Endothelial cell of umbilical vein (primary cell): Measurements from ENCODE around the gene RASSF5.

Experiments
- GATA2 ChIP-seq: IDR thresholded peaks from 2 replicates; pipeline ENCODE4 v1.7.0; 2011; ENCODE audit warnings: low read depth, mild to moderate bottlenecking, moderate library complexity, mixed read lengths, low read length; ENCODE audit not compliant: insufficient read length, insufficient read depth
- POLR2A ChIP-seq: IDR thresholded peaks from 2 replicates; pipeline ENCODE4 v1.6.1; 2012; ENCODE audit warnings: low read depth, mild to moderate bottlenecking, control low read depth, low read length
- POLR2AphosphoS5 ChIP-seq: IDR thresholded peaks from 2 replicates; pipeline ENCODE4 v1.6.1; 2012; ENCODE audit warnings: low read depth, mild to moderate bottlenecking, control low read depth, low read length, moderate library complexity; ENCODE audit not compliant: insufficient read depth
- TF ChIP-seq, protein P1 (sequence below), 2 donors: IDR thresholded peaks; 1 replicate in 1 of 2; 2 replicates in 1 of 2; pipeline ENCODE4 v1.5.1; 2011; ENCODE audit warnings: low read length in 2 of 2, mild to moderate bottlenecking in 2 of 2, moderate library complexity in 2 of 2, control low read depth in 1 of 2, inconsistent platforms in 1 of 2, low read depth in 1 of 2; ENCODE audit not compliant: insufficient read depth in 1 of 2; ENCODE audit errors: extremely low read depth in 1 of 2

DNA sequence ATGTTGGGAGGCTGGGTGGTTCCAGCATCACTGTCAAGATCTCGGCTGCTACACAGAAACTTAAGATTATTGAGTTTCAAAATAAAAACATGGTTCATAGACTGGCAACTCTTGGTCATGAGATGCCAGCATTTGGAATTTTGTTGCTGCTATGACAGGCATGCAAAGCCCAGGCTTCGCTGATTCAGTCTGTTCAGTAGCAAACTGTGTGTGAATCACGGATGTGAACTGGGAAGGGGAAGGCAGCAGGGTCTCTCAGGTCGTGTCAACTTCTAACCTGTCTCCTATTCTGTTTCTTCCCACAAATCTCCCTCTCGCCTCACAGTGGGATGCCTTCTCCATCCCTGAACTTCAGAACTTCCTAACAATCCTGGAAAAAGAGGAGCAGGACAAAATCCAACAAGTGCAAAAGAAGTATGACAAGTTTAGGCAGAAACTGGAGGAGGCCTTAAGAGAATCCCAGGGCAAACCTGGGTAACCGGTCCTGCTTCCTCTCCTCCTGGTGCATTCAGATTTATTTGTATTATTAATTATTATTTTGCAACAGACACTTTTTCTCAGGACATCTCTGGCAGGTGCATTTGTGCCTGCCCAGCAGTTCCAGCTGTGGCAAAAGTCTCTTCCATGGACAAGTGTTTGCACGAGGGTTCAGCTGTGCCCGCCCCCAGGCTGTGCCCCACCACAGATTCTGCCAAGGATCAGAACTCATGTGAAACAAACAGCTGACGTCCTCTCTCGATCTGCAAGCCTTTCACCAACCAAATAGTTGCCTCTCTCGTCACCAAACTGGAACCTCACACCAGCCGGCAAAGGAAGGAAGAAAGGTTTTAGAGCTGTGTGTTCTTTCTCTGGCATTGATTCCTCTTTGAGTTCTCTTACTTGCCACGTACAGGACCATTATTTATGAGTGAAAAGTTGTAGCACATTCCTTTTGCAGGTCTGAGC, 79.4 kb downstream of the RASSF5 start:
- TF ChIP-seq POLR2AphosphoS5 (no peak), POLR2A (no peak), GATA2 (no peak)
- TF ChIP-seq, protein P1, sequence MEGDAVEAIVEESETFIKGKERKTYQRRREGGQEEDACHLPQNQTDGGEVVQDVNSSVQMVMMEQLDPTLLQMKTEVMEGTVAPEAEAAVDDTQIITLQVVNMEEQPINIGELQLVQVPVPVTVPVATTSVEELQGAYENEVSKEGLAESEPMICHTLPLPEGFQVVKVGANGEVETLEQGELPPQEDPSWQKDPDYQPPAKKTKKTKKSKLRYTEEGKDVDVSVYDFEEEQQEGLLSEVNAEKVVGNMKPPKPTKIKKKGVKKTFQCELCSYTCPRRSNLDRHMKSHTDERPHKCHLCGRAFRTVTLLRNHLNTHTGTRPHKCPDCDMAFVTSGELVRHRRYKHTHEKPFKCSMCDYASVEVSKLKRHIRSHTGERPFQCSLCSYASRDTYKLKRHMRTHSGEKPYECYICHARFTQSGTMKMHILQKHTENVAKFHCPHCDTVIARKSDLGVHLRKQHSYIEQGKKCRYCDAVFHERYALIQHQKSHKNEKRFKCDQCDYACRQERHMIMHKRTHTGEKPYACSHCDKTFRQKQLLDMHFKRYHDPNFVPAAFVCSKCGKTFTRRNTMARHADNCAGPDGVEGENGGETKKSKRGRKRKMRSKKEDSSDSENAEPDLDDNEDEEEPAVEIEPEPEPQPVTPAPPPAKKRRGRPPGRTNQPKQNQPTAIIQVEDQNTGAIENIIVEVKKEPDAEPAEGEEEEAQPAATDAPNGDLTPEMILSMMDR (IDR thresholded peaks at IDR 0.05; ENCODE audit: extremely low read depth in 1 of 2, insufficient read depth in 1 of 2, low read depth in 1 of 2, low read length in 2 of 2), result no peak
